ENCODE data around the gene CLSTN3. TPM values are rescaled to one million over a fixed set of nuclear protein-coding genes. Genes with fewer than 3 reads are reported as not detected.

CLSTN3 gene
- total and polyA plus RNA-seq, 10 of the 15 experiments (the other 5 are each of a cell fraction or from before 2014, with no cell fraction given) = 0.09 to 35.9 (median 11.3) TPM

DNA sequence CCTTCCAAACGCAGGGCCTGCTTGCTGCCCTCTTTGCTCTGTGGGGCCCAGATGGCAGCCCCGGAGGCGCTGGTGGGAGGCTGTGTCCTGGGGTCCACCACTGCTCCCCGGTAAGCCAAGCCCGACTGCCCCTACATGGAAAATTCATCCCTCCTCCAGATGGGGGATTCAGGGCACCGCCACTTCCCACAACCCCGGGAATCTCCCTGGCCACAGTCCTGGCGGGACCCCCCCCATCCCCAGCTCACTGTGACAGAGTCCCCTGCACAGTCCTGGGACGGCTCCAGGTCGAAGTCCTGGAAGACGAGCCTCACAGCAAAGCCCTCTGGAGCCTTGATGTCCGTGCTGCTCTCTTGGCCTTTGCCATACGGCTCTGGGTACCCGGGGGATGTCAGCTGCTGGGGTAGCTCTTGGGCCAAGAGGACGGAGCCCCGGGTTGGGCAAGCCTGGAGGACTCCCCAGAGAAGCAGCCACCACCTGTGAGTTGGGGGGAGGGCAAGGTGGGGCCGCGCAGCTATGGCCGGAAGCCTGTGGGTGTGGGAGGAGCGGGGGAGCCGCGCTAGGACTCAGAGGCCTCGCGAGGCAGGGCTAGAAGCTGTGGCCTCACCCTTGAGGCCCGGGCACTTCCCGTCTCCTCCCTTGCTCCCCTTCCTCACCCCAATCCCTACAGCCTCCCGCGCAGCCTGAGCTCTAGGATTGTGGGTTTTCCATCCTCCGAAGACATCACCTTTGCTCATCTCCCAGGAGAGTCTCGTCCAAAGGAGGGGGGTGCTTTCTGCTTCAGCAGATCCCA is 22.0 kb upstream of the CLSTN3 start (continued):
- TF ChIP-seq IRF4 (IDR thresholded peaks at IDR 0.05; ENCODE audit: low read depth, low read length) (0 out of 2 replicates have a peak, but pooled peaks have one; percentile 50), ZSCAN29 (IDR thresholded peaks at IDR 0.05) (no peak), RELA (IDR thresholded peaks at IDR 0.05; ENCODE audit: borderline replicate concordance, partially characterized antibody) (no peak), LARP7 (IDR thresholded peaks at IDR 0.05) (no peak), GATAD2B (conservative IDR thresholded peaks at IDR 0.05; ENCODE audit: low read depth) (peak; percentile 81; the same call in 1 of the 2 replicates), IRF5 (IDR thresholded peaks at IDR 0.05; ENCODE audit: borderline replicate concordance) (no peak), NR2C1 (IDR thresholded peaks at IDR 0.05) (no peak), FOXK2 (IDR thresholded peaks at IDR 0.05) (no peak), BMI1 (IDR thresholded peaks at IDR 0.05; ENCODE audit: borderline replicate concordance) (no peak), MYB (IDR thresholded peaks at IDR 0.05; ENCODE audit: borderline replicate concordance, low read depth, low read length) (no peak), MXI1 (IDR thresholded peaks at IDR 0.05; ENCODE audit: low read depth, low read length) (peak; percentile 62), NR2C2 (IDR thresholded peaks at IDR 0.05; ENCODE audit: borderline replicate concordance, control insufficient read depth, insufficient read length, low read depth) (no peak), MEF2A (IDR thresholded peaks at IDR 0.05; ENCODE audit: insufficient read depth, low read depth, low read length) (0 out of 2 replicates have a peak, but pooled peaks have one; percentile 18), SP1 (IDR thresholded peaks at IDR 0.05; ENCODE audit: low read depth, low read length) (peak; percentile 66), ZBTB4 (CRISPR knock-in tag; IDR thresholded peaks at IDR 0.05) (no peak)
- TF ChIP-seq, protein P1, sequence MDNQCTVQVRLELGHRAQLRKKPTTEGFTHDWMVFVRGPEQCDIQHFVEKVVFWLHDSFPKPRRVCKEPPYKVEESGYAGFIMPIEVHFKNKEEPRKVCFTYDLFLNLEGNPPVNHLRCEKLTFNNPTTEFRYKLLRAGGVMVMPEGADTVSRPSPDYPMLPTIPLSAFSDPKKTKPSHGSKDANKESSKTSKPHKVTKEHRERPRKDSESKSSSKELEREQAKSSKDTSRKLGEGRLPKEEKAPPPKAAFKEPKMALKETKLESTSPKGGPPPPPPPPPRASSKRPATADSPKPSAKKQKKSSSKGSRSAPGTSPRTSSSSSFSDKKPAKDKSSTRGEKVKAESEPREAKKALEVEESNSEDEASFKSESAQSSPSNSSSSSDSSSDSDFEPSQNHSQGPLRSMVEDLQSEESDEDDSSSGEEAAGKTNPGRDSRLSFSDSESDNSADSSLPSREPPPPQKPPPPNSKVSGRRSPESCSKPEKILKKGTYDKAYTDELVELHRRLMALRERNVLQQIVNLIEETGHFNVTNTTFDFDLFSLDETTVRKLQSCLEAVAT (IDR thresholded peaks at IDR 0.05) = peak; percentile 26; the same call in 1 of the 2 replicates
- TF ChIP-seq, protein P2, sequence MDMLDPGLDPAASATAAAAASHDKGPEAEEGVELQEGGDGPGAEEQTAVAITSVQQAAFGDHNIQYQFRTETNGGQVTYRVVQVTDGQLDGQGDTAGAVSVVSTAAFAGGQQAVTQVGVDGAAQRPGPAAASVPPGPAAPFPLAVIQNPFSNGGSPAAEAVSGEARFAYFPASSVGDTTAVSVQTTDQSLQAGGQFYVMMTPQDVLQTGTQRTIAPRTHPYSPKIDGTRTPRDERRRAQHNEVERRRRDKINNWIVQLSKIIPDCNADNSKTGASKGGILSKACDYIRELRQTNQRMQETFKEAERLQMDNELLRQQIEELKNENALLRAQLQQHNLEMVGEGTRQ (IDR thresholded peaks at IDR 0.05; ENCODE audit: borderline replicate concordance, low read depth, low read length) = no peak
- TF ChIP-seq, protein P3, sequence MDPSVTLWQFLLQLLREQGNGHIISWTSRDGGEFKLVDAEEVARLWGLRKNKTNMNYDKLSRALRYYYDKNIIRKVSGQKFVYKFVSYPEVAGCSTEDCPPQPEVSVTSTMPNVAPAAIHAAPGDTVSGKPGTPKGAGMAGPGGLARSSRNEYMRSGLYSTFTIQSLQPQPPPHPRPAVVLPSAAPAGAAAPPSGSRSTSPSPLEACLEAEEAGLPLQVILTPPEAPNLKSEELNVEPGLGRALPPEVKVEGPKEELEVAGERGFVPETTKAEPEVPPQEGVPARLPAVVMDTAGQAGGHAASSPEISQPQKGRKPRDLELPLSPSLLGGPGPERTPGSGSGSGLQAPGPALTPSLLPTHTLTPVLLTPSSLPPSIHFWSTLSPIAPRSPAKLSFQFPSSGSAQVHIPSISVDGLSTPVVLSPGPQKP (IDR thresholded peaks at IDR 0.05; ENCODE audit: low read depth, low read length) = 0 out of 2 replicates have a peak, but pooled peaks have one; percentile 34
- TF ChIP-seq, protein P4, sequence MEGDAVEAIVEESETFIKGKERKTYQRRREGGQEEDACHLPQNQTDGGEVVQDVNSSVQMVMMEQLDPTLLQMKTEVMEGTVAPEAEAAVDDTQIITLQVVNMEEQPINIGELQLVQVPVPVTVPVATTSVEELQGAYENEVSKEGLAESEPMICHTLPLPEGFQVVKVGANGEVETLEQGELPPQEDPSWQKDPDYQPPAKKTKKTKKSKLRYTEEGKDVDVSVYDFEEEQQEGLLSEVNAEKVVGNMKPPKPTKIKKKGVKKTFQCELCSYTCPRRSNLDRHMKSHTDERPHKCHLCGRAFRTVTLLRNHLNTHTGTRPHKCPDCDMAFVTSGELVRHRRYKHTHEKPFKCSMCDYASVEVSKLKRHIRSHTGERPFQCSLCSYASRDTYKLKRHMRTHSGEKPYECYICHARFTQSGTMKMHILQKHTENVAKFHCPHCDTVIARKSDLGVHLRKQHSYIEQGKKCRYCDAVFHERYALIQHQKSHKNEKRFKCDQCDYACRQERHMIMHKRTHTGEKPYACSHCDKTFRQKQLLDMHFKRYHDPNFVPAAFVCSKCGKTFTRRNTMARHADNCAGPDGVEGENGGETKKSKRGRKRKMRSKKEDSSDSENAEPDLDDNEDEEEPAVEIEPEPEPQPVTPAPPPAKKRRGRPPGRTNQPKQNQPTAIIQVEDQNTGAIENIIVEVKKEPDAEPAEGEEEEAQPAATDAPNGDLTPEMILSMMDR (IDR thresholded peaks at IDR 0.05 in 2 of 3, conservative IDR thresholded peaks at IDR 0.05 in 1 of 3; ENCODE audit: control insufficient read depth in 2 of 3, extremely low read depth in 1 of 3, insufficient read depth in 1 of 3, low read depth in 3 of 3, low read length in 3 of 3) = no peak
